SU-DHL-6 (cell line): ENCODE results near the gene MINDY1.

Source experiments
- H2AFZ ChIP-seq: fragments of 200-600 bp; sonication (generic); 2 replicates; pipeline ENCODE4 v1.6.1; 2014; ENCODE audit warnings: low read depth, mild to moderate bottlenecking, moderate library complexity, mixed read lengths, antibody characterized with exemption, low read length; ENCODE audit not compliant: severe bottlenecking
- H3F3A ChIP-seq: fragments of 200-600 bp; shearing (Covaris generic); 2 replicates; pipeline ENCODE4 v1.6.0; 2016; ENCODE audit warnings: antibody characterized with exemption, mild to moderate bottlenecking; ENCODE audit not compliant: insufficient read depth
- H3K27ac ChIP-seq: fragments of 200-600 bp; sonication (generic); 2 replicates; pipeline ENCODE4 v1.5.1; 2016; ENCODE audit warnings: low read depth, mild to moderate bottlenecking, low read length, moderate library complexity, mixed read lengths
- H3K27me3 ChIP-seq: fragments of 200-600 bp; sonication (generic), shearing (Covaris generic); 2 replicates; pipeline ENCODE4 v1.6.0; 2014; ENCODE audit warnings: mild to moderate bottlenecking, low read length
- H3K36me3 ChIP-seq: fragments of 200-600 bp; sonication (generic); 2 replicates; pipeline ENCODE4 v1.6.1; 2014; ENCODE audit warnings: mild to moderate bottlenecking, low read length, mixed read lengths
- H3K4me2 ChIP-seq: fragments of 300-600, 200-600 bp; shearing (Covaris generic), sonication (generic); 2 replicates; pipeline ENCODE4 v1.6.0; 2014; ENCODE audit warnings: low read length, low read depth, mild to moderate bottlenecking; ENCODE audit not compliant: poor library complexity, severe bottlenecking
- H3K4me3 ChIP-seq: fragments of 200-600 bp; sonication (generic); 2 replicates; pipeline ENCODE4 v1.5.1; 2014; ENCODE audit warnings: antibody characterized with exemption, low read length, mild to moderate bottlenecking, mixed read lengths; ENCODE audit not compliant: insufficient read depth, poor library complexity, severe bottlenecking
- H3K79me2 ChIP-seq: fragments of 200-600 bp; sonication (generic); 2 replicates; pipeline ENCODE4 v1.6.1; 2014; ENCODE audit warnings: mild to moderate bottlenecking, low read length, moderate library complexity; ENCODE audit not compliant: insufficient read depth
- H3K9ac ChIP-seq: fragments of 200-600 bp; sonication (generic); 2 replicates; pipeline ENCODE4 v1.7.0; 2014; ENCODE audit warnings: mild to moderate bottlenecking, low read length
- H3K9me2 ChIP-seq: fragments of 200-600 bp; sonication (generic); replicated peaks from 2 replicates; pipeline ENCODE4 v1.6.1; 2014; ENCODE audit warnings: low read length; ENCODE audit not compliant: insufficient read depth
- H3K9me3 ChIP-seq: fragments of 200-600 bp; sonication (generic); 2 replicates; pipeline ENCODE4 v1.6.1; 2014; ENCODE audit warnings: low read length, mixed read lengths; ENCODE audit not compliant: insufficient read depth
- H4K20me1 ChIP-seq: fragments of 200-600 bp; sonication (generic); 2 replicates; pipeline ENCODE4 v1.6.1; 2014; ENCODE audit warnings: low read depth, mild to moderate bottlenecking, antibody characterized with exemption, low read length, moderate library complexity, mixed read lengths
- EZH2phosphoT487 ChIP-seq: fragments of 200-600 bp; sonication (generic), shearing (Covaris generic); conservative IDR thresholded peaks from 2 replicates; pipeline ENCODE4 v1.6.1; 2018; ENCODE audit warnings: mild to moderate bottlenecking, antibody characterized with exemption, low read length, moderate library complexity, mixed read lengths
- TF ChIP-seq, protein P1 (sequence below): fragments of 200-600 bp; sonication (generic); IDR thresholded peaks from one replicate; pipeline ENCODE4 v1.5.1; 2017; ENCODE audit warnings: antibody characterized with exemption, mild to moderate bottlenecking, low read length, moderate library complexity; ENCODE audit not compliant: insufficient read depth, poor library complexity, severe bottlenecking

The MINDY1 gene

DNA sequence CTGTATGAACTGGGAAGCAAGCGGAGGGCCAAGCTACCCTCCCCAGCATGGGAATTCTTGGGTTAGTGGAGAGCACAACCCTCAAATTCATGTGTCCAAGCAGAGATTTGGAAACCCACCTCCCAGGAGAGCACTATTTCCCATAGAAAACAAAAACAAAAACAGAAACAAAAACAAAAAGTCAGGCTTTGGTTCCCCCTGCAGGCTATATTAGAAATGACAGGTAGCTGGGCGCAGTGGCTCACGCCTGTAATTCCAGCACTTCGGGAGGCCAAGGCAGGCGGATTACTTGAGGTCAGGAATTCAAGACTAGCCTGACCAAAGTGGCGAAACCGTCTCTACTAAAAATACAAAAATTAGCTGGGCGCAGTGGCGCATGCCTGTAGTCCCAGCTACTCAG, 10.8 kb downstream of the MINDY1 start:
- Histone ChIP-seq H3K4me2 (no peak overlapping the region), H3K9ac (no peak overlapping the region), H3K27ac (no peak overlapping the region), H3K79me2 (no peaks in the 10 kb centered on the region), H3K4me3 (no peak overlapping the region), H3K36me3 (no peaks in the 10 kb centered on the region), H4K20me1 (no peaks in the 10 kb centered on the region), H3K27me3 (no peaks in the 10 kb centered on the region), H2AFZ (no peak overlapping the region), H3K9me3 (no peaks in the 10 kb centered on the region), H3F3A (no peaks in the 10 kb centered on the region), H3K9me2 (no peaks in the 10 kb centered on the region)
- no peak for TF ChIP-seq EZH2phosphoT487
- TF ChIP-seq, protein P1, sequence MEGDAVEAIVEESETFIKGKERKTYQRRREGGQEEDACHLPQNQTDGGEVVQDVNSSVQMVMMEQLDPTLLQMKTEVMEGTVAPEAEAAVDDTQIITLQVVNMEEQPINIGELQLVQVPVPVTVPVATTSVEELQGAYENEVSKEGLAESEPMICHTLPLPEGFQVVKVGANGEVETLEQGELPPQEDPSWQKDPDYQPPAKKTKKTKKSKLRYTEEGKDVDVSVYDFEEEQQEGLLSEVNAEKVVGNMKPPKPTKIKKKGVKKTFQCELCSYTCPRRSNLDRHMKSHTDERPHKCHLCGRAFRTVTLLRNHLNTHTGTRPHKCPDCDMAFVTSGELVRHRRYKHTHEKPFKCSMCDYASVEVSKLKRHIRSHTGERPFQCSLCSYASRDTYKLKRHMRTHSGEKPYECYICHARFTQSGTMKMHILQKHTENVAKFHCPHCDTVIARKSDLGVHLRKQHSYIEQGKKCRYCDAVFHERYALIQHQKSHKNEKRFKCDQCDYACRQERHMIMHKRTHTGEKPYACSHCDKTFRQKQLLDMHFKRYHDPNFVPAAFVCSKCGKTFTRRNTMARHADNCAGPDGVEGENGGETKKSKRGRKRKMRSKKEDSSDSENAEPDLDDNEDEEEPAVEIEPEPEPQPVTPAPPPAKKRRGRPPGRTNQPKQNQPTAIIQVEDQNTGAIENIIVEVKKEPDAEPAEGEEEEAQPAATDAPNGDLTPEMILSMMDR: peak; percentile 54

DNA sequence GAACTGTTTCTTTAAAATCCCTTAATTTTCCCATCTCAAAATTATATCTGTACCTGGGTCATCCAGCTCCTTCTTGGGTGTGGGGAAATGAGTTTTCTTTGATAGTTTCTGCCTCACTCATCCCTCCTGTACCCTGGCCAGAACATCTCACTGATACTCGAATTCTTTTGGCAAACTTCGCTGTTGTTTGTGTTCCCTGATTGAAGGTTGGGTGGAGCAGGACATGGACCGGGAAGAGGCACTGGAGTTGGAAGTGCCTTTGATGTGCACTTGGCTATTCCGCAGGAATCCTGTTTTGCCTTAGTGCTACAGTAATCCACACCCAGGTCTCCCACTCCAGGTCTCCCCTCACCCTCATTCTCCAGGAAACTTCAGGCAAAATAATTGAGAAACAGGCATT, 11.2 kb downstream of the MINDY1 start:
- H3K27ac ChIP-seq: no peak overlapping the region
- no peaks in the 10 kb centered on the region for H3F3A ChIP-seq
- no peaks in the 10 kb centered on the region for H3K36me3 ChIP-seq
- H3K27me3 ChIP-seq: no peaks in the 10 kb centered on the region
- H3K79me2 ChIP-seq: no peaks in the 10 kb centered on the region
- no peak overlapping the region for H2AFZ ChIP-seq
- no peak overlapping the region for H3K4me2 ChIP-seq
- TF ChIP-seq, protein P1: no peak
- no peak for TF ChIP-seq EZH2phosphoT487
- no peak overlapping the region for H3K4me3 ChIP-seq
- H4K20me1 ChIP-seq: no peaks in the 10 kb centered on the region
- no peak overlapping the region for H3K9ac ChIP-seq
- H3K9me2 ChIP-seq: no peaks in the 10 kb centered on the region
- H3K9me3 ChIP-seq: no peaks in the 10 kb centered on the region

DNA sequence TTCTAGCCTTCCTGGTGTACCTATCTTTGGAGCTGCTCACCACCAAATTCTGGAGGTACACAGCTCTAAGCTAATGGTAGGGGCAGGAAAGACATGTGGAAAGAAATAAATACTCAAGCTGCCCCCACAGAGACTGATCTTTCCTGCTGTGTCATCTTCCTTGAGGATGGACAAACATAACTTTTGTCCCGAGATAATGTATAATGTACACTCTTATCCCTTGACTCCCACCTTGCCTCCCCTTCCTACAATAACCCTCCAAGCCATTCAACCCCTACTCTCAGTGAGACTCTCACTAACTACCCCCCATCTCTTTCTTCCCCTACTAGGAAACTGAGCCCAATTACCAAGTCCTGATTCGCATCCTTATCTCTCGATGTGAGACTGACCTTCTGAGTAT, 12.5 kb downstream of the MINDY1 start:
- Histone ChIP-seq H3K79me2 (no peaks in the 10 kb centered on the region), H3K36me3 (no peaks in the 10 kb centered on the region), H3K4me2 (no peak overlapping the region), H4K20me1 (no peaks in the 10 kb centered on the region), H3K27me3 (no peaks in the 10 kb centered on the region), H3K9me2 (no peaks in the 10 kb centered on the region), H3K27ac (no peak overlapping the region), H2AFZ (no peak overlapping the region), H3F3A (no peaks in the 10 kb centered on the region), H3K4me3 (no peak overlapping the region), H3K9ac (no peak overlapping the region), H3K9me3 (no peaks in the 10 kb centered on the region)
- no peak for TF ChIP-seq EZH2phosphoT487
- TF ChIP-seq, protein P1: no peak
